ENCODE results near the gene MTUS2.
A peak's percentile ranks its signal among the peaks of the same experiment; 100 is the strongest.

Gene MTUS2

DNA sequence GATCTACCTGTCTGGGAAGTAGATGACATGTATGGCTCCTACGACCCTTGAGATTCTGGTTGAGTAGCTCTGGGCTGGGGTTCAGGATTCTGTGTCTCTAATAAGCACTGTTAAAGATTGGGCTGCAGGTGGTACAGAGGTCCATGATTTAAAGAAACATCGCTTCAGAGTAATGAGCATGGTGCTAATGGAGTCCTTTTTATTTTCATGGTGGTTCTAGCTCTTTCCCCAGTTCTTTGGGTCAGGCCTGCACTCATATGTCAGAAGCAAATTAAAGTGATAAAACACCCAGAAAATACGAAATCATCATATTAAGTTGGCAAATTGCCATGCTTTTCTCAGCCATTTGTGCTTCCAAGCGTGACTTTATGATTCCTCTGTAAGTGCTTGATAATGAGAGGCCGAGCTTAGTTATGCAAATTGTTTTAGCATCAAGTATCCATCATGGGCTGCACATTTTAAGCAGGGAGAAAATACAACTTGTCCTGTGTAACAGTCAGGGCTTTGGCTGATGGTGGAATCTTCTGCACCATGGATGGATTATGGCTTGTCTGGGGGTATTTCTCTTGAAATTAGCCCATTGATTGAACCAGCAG is 45.1 kb downstream of the MTUS2 start:
- Histone ChIP-seq H3K4me2 (ENCODE audit: low read length) (no peak overlapping the region), H3K79me2 (ENCODE audit: control insufficient read depth, low read length) (no peaks in the 10 kb centered on the region), H3K4me3 (ENCODE audit: low read length) (0 out of 2 replicates have a peak overlapping the region, but pooled peaks have one; percentile 2), H3K36me3 (ENCODE audit: control insufficient read depth, low read length) (no peaks in the 10 kb centered on the region), H3K9me2 (replicated peaks; ENCODE audit: control insufficient read depth, low read length) (no peaks in the 10 kb centered on the region), H3K27ac (ENCODE audit: low read depth, low read length) (no peak overlapping the region), H3F3A (ENCODE audit: control insufficient read depth, insufficient read depth) (no peaks in the 10 kb centered on the region), H4K20me1 (ENCODE audit: control insufficient read depth, insufficient read depth, low read depth, low read length) (no peaks in the 10 kb centered on the region), H3K9me3 (ENCODE audit: control insufficient read depth, insufficient read depth, low read length) (no peaks in the 10 kb centered on the region), H3K27me3 (ENCODE audit: control insufficient read depth, low read length) (no peaks in the 10 kb centered on the region), H3K4me1 (ENCODE audit: control insufficient read depth, low read length) (peaks cover 11% of the 10 kb centered on the region)
- TF ChIP-seq EZH2phosphoT487 (IDR thresholded peaks at IDR 0.05; ENCODE audit: borderline replicate concordance, low read length), result no peak
- TF ChIP-seq CTCF (IDR thresholded peaks at IDR 0.05; ENCODE audit: low read depth, low read length, poor library complexity, severe bottlenecking), result no peak

DNA sequence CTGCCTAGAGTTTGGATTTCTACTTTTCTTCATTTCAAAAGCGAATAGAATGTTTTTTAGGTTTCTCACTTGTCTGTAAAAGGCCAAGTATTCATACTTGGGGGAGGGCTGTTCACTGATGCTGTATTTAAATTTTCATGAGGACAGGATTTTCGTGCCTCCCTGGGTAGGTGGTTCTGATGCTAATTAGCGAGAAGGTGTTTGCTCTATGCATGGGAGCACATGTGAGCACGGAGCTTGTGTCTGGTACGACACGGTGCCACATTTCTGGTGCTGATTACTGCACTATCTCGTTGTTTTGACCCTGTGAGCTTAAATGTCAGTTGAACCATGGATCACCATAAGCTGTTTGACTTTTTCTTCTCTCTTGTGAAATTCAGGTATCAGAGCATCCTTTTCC is 45.8 kb downstream of the MTUS2 start:
- Histone ChIP-seq H3K4me3 (ENCODE audit: low read length) (no peak overlapping the region), H3K79me2 (ENCODE audit: control insufficient read depth, low read length) (no peaks in the 10 kb centered on the region)

DNA sequence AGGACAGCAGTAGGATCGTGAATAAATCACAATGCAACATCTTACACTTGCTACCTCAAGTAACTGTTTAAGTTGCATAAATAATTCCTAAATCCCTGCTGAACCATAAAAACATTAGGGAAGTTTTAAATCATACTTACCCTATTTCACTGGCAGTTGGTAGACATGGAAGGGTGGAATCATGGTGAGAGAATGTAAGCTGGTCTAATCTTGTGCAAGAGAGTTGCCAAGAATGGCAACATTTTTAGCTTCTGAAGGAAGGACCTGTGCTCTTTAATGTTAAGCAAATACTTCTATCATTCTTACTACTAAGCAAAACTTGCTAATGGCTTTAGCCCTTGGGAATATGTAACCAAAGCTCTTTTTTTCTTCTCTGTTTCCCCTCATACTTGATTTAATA is 46.8 kb downstream of the MTUS2 start:
- Histone ChIP-seq H3K27me3 (ENCODE audit: control insufficient read depth, low read length) (no peaks in the 10 kb centered on the region), H3K79me2 (ENCODE audit: control insufficient read depth, low read length) (no peaks in the 10 kb centered on the region), H4K20me1 (ENCODE audit: control insufficient read depth, insufficient read depth, low read depth, low read length) (no peaks in the 10 kb centered on the region), H3F3A (ENCODE audit: control insufficient read depth, insufficient read depth) (no peaks in the 10 kb centered on the region), H3K9me2 (replicated peaks; ENCODE audit: control insufficient read depth, low read length) (no peaks in the 10 kb centered on the region), H3K4me2 (ENCODE audit: low read length) (no peak overlapping the region), H3K36me3 (ENCODE audit: control insufficient read depth, low read length) (no peaks in the 10 kb centered on the region), H3K27ac (ENCODE audit: low read depth, low read length) (no peak overlapping the region), H3K4me1 (ENCODE audit: control insufficient read depth, low read length) (peaks cover 11% of the 10 kb centered on the region), H3K4me3 (ENCODE audit: low read length) (no peak overlapping the region), H3K9me3 (ENCODE audit: control insufficient read depth, insufficient read depth, low read length) (no peaks in the 10 kb centered on the region)
- TF ChIP-seq CTCF (IDR thresholded peaks at IDR 0.05; ENCODE audit: low read depth, low read length, poor library complexity, severe bottlenecking), result no peak
- no peak for TF ChIP-seq EZH2phosphoT487 (IDR thresholded peaks at IDR 0.05; ENCODE audit: borderline replicate concordance, low read length)

More for the DNA sequence above, 45.8 kb downstream of the MTUS2 start:
- H3K27ac ChIP-seq (ENCODE audit: low read depth, low read length), result no peak overlapping the region
- no peaks in the 10 kb centered on the region for H3K36me3 ChIP-seq (ENCODE audit: control insufficient read depth, low read length)
- TF ChIP-seq CTCF (IDR thresholded peaks at IDR 0.05; ENCODE audit: low read depth, low read length, poor library complexity, severe bottlenecking), result no peak
- TF ChIP-seq EZH2phosphoT487 (IDR thresholded peaks at IDR 0.05; ENCODE audit: borderline replicate concordance, low read length), result no peak
- no peaks in the 10 kb centered on the region for H3K9me2 ChIP-seq (replicated peaks; ENCODE audit: control insufficient read depth, low read length)
- no peak overlapping the region for H3K4me2 ChIP-seq (ENCODE audit: low read length)
- H3K9me3 ChIP-seq (ENCODE audit: control insufficient read depth, insufficient read depth, low read length), result no peaks in the 10 kb centered on the region
- H4K20me1 ChIP-seq (ENCODE audit: control insufficient read depth, insufficient read depth, low read depth, low read length), result no peaks in the 10 kb centered on the region
- peaks cover 11% of the 10 kb centered on the region for H3K4me1 ChIP-seq (ENCODE audit: control insufficient read depth, low read length)
- H3K27me3 ChIP-seq (ENCODE audit: control insufficient read depth, low read length), result no peaks in the 10 kb centered on the region
- H3F3A ChIP-seq (ENCODE audit: control insufficient read depth, insufficient read depth), result no peaks in the 10 kb centered on the region

Measured in DOHH2 (cell line).